Nephron progenitor cell (in vitro differentiated cells): ENCODE results near the gene ATM.
"Not testable (repeated sequence)": the region's sequence is repeated elsewhere in the genome, so short reads cannot be mapped to it uniquely, and the experiment has no call there.

ENCODE experiments used
- DNase-seq: peaks from one replicate; pipeline ENCODE4 v3.0.0; 2021
- H3K27ac Mint-ChIP-seq: 2 replicates; pipeline ENCODE4 v1.8.0; 2021; ENCODE audit warnings: mild to moderate bottlenecking, moderate library complexity, mixed read lengths
- H3K27me3 Mint-ChIP-seq: 2 replicates; pipeline ENCODE4 v1.8.0; 2021; ENCODE audit warnings: mild to moderate bottlenecking, low read depth, mixed read lengths; ENCODE audit not compliant: poor library complexity
- H3K36me3 Mint-ChIP-seq: 2 replicates; pipeline ENCODE4 v1.8.0; 2021; ENCODE audit warnings: low read depth, mixed read lengths
- H3K4me1 Mint-ChIP-seq: 2 replicates; pipeline ENCODE4 v1.8.0; 2021; ENCODE audit warnings: mixed read lengths
- H3K4me3 Mint-ChIP-seq: 2 replicates; pipeline ENCODE4 v1.8.0; 2021; ENCODE audit warnings: mild to moderate bottlenecking, moderate library complexity, mixed read lengths
- H3K9me3 Mint-ChIP-seq: 2 replicates; pipeline ENCODE4 v1.8.0; 2021; ENCODE audit warnings: mild to moderate bottlenecking, moderate library complexity, mixed read lengths
- CTCF ChIP-seq: fragments of 200-600 bp; sonication (generic); IDR thresholded peaks from 2 replicates; pipeline ENCODE4 v1.5.0; 2021; ENCODE audit warnings: antibody characterized with exemption

ATM gene

GRCh38 chr11:108370315-108370714 is 147.4 kb downstream of the ATM start:
- Mint-ChIP-seq H3K36me3 (peaks cover 46% of the 10 kb centered on the region), H3K4me1 (no peaks in the 10 kb centered on the region), H3K27me3 (no peaks in the 10 kb centered on the region), H3K27ac (no peak overlapping the region), H3K9me3 (peaks cover 16% of the 10 kb centered on the region), H3K4me3 (no peak overlapping the region)
- DNase-seq = no peak
- no peak for TF ChIP-seq CTCF

GRCh38 chr11:108370990-108371389 is 148.1 kb downstream of the ATM start:
- peaks cover 40% of the 10 kb centered on the region for H3K36me3 Mint-ChIP-seq

GRCh38 chr11:108373505-108373904 is 150.6 kb downstream of the ATM start:
- not testable (repeated sequence) for H3K4me1 Mint-ChIP-seq, H3K27ac Mint-ChIP-seq, DNase-seq, H3K27me3 Mint-ChIP-seq, H3K4me3 Mint-ChIP-seq
- H3K36me3 Mint-ChIP-seq = peaks cover 25% of the 10 kb centered on the region
- H3K9me3 Mint-ChIP-seq = peaks cover 16% of the 10 kb centered on the region

More at GRCh38 chr11:108370990-108371389, 148.1 kb downstream of the ATM start:
- no peak for TF ChIP-seq CTCF
- Mint-ChIP-seq H3K4me3 (no peak overlapping the region), H3K27ac (no peak overlapping the region), H3K27me3 (no peaks in the 10 kb centered on the region), H3K9me3 (peaks cover 16% of the 10 kb centered on the region), H3K4me1 (no peaks in the 10 kb centered on the region)
- no peak for DNase-seq

GRCh38 chr11:108388576-108388975 is 165.7 kb downstream of the ATM start:
- H3K4me3 Mint-ChIP-seq = no peak overlapping the region
- TF ChIP-seq CTCF = no peak
- no peaks in the 10 kb centered on the region for H3K27me3 Mint-ChIP-seq
- no peaks in the 10 kb centered on the region for H3K9me3 Mint-ChIP-seq
- H3K27ac Mint-ChIP-seq = no peak overlapping the region
- H3K36me3 Mint-ChIP-seq = no peaks in the 10 kb centered on the region
- peaks cover 7% of the 10 kb centered on the region for H3K4me1 Mint-ChIP-seq
- no peak for DNase-seq

GRCh38 chr11:108392353-108392752 is 169.5 kb downstream of the ATM start:
- H3K4me3 Mint-ChIP-seq = no peak overlapping the region
- H3K4me1 Mint-ChIP-seq = peaks cover 7% of the 10 kb centered on the region
- no peak overlapping the region for H3K27ac Mint-ChIP-seq
- H3K27me3 Mint-ChIP-seq = no peaks in the 10 kb centered on the region
- TF ChIP-seq CTCF = no peak
- no peak for DNase-seq
- no peaks in the 10 kb centered on the region for H3K9me3 Mint-ChIP-seq
- no peaks in the 10 kb centered on the region for H3K36me3 Mint-ChIP-seq

GRCh38 chr11:108393046-108393445 is 170.2 kb downstream of the ATM start:
- H3K27ac Mint-ChIP-seq = no peak overlapping the region

More at GRCh38 chr11:108393046-108393445, 170.2 kb downstream of the ATM start:
- Mint-ChIP-seq H3K27me3 (no peaks in the 10 kb centered on the region), H3K36me3 (no peaks in the 10 kb centered on the region), H3K4me1 (peaks cover 7% of the 10 kb centered on the region), H3K4me3 (no peak overlapping the region), H3K9me3 (no peaks in the 10 kb centered on the region)
- no peak for TF ChIP-seq CTCF
- DNase-seq = no peak
